BE2C (cell line): ENCODE measurements around the gene SOX6.
"Not testable (repeated sequence)": the region's sequence is repeated elsewhere in the genome, so short reads cannot be mapped to it uniquely, and the experiment has no call there.

ENCODE experiments used
- DNase-seq: peaks from one replicate; pipeline ENCODE4 v3.0.0-alpha.2; 2020
- H3K27me3 ChIP-seq: fragments of 250-450 bp; sonication (Bioruptor Pico); 2 replicates; pipeline ENCODE4 v1.5.1; 2020; ENCODE audit warnings: mild to moderate bottlenecking
- H3K36me3 ChIP-seq: fragments of 250-450 bp; sonication (Bioruptor Pico); 2 replicates; pipeline ENCODE4 v1.5.1; 2020; ENCODE audit warnings: mild to moderate bottlenecking
- H3K4me1 ChIP-seq: fragments of 250-450 bp; sonication (Bioruptor Pico); 2 replicates; pipeline ENCODE4 v1.5.1; 2020
- H3K4me3 ChIP-seq: 2 replicates; pipeline ENCODE4 v1.5.1; 2011; ENCODE audit warnings: low read depth, low read length
- H3K9me3 ChIP-seq: fragments of 250-450 bp; sonication (Bioruptor Pico); 2 replicates; pipeline ENCODE4 v1.5.1; 2020
- TF ChIP-seq, protein P1 (sequence below): IDR thresholded peaks from 2 replicates; pipeline ENCODE4 v1.5.1; 2012; ENCODE audit warnings: mild to moderate bottlenecking, low read depth, low read length

Gene SOX6

DNA sequence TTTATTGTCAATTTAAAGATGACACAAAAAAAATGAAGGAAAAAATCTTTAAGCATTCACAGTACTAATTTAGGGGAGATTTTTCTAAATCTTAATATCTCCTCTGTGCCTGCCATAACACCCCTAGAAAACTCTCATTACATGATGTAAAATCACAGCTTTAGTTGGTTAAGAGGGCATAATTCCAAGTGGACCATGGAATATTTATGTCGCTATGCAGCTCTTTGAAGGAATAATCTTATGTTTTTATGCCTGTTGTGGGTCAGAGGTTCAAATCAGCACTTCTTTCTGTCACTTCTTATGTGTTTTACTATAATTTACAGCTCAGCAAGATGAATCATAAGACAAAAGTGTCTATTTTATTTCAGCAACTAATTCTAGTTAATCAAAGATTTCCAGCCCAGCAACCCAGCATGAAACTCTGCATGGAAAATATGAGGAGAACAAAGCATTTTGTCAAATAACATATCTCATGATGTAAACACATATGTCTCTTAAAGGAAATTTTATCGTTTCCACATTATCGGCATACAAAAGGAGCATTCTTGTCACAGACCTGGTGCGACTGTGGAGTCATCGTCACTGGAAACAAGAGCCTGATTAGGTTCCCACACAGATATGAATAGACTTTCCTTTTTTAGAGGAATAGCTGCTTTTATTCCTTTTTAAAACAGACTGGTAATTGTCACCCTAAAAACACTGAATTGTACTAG lies 274.8 kb downstream of the SOX6 start:
- Histone ChIP-seq H3K27me3 (no peaks in the 10 kb centered on the region), H3K4me3 (no peak overlapping the region)
- no peak for DNase-seq

DNA sequence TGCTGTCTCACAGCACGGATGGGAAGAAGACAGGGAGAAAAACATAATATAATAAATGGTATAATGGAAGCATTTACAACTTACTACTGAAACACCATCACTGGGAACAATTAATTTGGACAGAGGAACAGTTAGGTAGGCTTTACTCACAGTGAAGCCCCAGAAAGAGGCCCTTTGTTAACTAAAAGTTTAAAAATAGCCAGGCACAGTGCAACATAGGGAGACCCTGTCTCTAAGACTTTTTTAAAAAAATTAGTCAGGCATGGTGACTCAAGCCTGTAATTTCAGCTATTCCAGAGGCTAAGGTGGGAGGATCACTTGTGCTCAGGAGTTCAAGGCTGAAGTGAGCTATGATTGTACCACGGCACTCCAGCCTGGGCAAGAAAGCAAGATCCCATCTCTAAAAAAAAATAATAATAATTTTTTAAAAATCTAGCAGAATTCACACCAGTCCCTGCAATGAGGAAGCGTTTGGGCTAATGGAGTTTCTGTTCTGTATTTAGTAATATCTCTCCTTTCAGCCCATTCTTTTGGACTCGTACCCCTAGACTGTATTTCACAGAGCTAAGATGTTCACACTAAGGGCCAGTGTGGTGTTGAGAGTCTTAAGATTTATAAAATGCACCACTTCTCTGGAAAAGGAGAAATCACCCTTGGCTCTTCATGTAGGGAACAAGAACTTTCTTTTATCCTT lies 275.5 kb downstream of the SOX6 start:
- DNase-seq = no peak
- H3K4me1 ChIP-seq = no peaks in the 10 kb centered on the region
- TF ChIP-seq, protein P1, sequence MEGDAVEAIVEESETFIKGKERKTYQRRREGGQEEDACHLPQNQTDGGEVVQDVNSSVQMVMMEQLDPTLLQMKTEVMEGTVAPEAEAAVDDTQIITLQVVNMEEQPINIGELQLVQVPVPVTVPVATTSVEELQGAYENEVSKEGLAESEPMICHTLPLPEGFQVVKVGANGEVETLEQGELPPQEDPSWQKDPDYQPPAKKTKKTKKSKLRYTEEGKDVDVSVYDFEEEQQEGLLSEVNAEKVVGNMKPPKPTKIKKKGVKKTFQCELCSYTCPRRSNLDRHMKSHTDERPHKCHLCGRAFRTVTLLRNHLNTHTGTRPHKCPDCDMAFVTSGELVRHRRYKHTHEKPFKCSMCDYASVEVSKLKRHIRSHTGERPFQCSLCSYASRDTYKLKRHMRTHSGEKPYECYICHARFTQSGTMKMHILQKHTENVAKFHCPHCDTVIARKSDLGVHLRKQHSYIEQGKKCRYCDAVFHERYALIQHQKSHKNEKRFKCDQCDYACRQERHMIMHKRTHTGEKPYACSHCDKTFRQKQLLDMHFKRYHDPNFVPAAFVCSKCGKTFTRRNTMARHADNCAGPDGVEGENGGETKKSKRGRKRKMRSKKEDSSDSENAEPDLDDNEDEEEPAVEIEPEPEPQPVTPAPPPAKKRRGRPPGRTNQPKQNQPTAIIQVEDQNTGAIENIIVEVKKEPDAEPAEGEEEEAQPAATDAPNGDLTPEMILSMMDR = no peak

More for the DNA sequence above, 274.8 kb downstream of the SOX6 start:
- TF ChIP-seq, protein P1 = no peak
- Histone ChIP-seq H3K9me3 (no peaks in the 10 kb centered on the region), H3K4me1 (no peaks in the 10 kb centered on the region), H3K36me3 (no peaks in the 10 kb centered on the region)

DNA sequence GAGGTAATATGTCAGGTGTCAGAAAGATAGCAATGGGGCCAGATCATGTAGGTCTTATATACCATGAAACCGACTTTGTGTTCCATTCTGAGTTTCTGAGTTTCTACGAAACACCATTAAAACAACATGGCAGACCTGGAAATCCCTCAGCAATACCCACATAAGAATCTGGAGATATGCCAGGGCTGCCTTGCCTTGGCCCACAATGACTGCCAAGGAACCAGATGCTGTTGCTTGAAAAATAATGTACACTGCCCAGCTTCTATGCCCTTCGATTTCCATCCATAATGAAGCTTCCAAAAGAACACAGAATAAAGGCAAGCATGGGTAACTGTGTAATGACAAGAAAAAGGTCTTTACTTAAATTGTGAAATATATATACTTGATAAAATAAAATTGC lies 277.4 kb downstream of the SOX6 start:
- Histone ChIP-seq H3K4me3 (no peak overlapping the region), H3K27me3 (no peaks in the 10 kb centered on the region), H3K9me3 (no peaks in the 10 kb centered on the region), H3K36me3 (no peaks in the 10 kb centered on the region), H3K4me1 (no peaks in the 10 kb centered on the region)
- TF ChIP-seq, protein P1 = no peak
- DNase-seq = no peak

More for the DNA sequence above, 275.5 kb downstream of the SOX6 start:
- no peak overlapping the region for H3K4me3 ChIP-seq
- no peaks in the 10 kb centered on the region for H3K36me3 ChIP-seq
- no peaks in the 10 kb centered on the region for H3K9me3 ChIP-seq
- H3K27me3 ChIP-seq = no peaks in the 10 kb centered on the region

DNA sequence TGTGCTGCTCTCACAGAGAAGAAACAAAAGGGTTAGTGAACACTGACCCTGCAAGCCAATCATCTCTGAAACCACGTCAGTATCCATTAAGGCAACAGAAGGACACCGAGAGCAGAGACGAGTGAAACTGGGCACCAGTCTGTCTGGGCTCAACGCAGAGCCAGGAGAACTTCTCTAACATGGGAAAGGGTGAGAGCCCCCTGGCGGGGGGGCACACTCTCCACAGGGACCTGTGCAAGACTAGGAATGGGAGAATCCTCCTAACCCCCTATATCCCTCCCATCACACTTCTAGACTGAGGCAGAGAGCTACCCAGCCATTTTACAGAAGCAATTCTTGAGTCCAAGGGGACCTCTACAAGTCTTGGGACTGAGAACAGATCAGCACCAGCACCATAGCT lies 285.8 kb downstream of the SOX6 start:
- Histone ChIP-seq H3K27me3 (no peaks in the 10 kb centered on the region), H3K9me3 (no peaks in the 10 kb centered on the region), H3K4me1 (no peaks in the 10 kb centered on the region), H3K36me3 (no peaks in the 10 kb centered on the region), H3K4me3 (no peak overlapping the region)
- DNase-seq = peak; percentile 4
- TF ChIP-seq, protein P1 = no peak

DNA sequence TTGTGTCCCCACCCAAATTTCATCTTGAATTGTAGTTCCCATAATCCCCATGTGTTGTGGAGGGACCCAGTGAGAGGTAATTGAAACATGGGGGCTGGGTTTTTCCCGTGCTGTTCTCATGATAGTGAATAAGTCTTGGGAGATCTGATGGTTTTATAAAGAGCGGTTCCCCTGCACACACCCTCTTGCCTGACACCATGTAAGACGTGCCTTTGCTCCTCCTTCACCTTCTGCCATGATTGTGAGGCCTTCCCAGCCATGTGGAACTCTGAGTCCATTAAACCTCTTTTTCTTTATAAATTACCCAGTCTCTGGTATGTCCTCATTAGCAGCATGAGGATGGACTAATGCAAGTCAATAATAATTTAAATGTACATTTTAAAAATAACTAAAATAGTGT lies 289.1 kb downstream of the SOX6 start:
- not testable (repeated sequence) for DNase-seq, H3K36me3 ChIP-seq, H3K4me3 ChIP-seq, H3K9me3 ChIP-seq, H3K4me1 ChIP-seq, H3K27me3 ChIP-seq

DNA sequence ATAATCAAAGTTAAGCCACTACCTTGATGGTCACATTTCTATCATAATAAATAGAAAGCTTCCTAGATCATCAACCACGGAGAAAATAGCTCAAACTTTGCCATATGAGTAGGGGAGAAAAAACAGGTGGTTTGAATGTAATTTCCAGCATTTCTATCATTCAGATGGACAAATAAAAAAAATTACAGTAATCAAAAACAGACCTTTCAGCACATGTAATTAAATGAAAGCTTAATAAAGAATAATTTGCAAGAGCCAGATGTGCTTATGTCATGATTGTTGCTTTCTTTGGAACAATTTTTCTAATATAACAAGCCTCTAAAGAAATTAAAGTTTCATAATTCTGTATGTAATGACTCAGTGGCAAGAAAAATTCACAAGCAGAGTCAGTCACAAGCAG lies 297.0 kb downstream of the SOX6 start:
- Histone ChIP-seq H3K36me3 (no peaks in the 10 kb centered on the region), H3K4me3 (no peak overlapping the region), H3K4me1 (no peaks in the 10 kb centered on the region), H3K9me3 (no peaks in the 10 kb centered on the region), H3K27me3 (no peaks in the 10 kb centered on the region)
- TF ChIP-seq, protein P1 = no peak
- no peak for DNase-seq
